Epithelial cell of proximal tubule (primary cell): Measurements from ENCODE around the gene ELAVL1. TPM values are rescaled to one million over a fixed set of nuclear protein-coding genes. Genes with fewer than 3 reads are reported as not detected.
A peak's percentile ranks its signal among the peaks of the same experiment; 100 is the strongest.

ENCODE experiments used
- DNase-seq: peaks from one replicate; pipeline ENCODE4 v3.0.0-alpha.2; 2011; ENCODE audit warnings: low read depth
- H3K4me3 ChIP-seq: 2 replicates; pipeline ENCODE4 v1.5.1; 2011; ENCODE audit warnings: low read depth, mild to moderate bottlenecking, low read length
- total RNA-seq: library from RNA; depleted of rRNA; stranded (reverse); fragments of >200 nt; gene quantifications from 2 replicates; pipeline ENCODE4 v1.2.3, GENCODE V29; 2015
- TF ChIP-seq, protein P1 (sequence below): conservative IDR thresholded peaks from 2 replicates; pipeline ENCODE4 v1.5.1; 2012; ENCODE audit warnings: low read depth, mild to moderate bottlenecking, low read length

ELAVL1 gene
- 28.6 and 69.6 TPM in 2 replicates for total RNA-seq

DNA sequence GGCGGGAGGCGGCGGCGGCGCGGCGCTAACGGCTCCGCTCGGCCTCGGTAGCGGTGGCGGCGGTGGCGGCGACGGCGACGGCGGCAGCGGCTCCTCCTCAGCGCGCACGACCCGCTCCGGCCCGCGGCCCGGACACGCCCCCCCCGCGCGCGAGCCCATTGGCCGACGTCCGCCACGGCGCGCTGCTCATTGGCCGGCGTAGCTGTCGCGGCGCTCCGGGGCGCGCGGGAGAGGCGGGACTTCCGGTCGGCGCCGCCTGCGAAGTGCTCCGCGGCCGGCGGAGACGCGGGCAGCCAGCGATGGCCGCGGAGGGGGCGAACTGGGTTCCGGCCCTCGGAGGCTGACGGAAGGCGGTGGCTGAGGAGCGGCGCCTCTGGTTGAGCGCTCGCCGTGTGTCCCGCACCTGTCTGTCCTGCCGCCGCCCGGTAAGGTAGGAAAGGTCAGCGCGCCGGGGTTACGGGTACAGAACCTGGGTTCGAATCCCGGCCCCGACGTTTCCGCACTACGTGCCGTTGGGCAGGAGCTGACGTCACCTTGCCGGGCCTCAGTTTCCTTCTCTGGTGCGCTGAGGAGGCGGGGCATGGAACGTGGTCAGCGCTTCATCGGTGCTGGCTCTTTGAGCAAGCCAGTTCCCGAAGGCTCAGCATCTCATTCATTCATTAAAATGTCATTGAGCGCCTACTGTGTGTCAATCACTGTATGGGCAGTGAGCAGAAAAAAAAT, at the start of gene ELAVL1:
TSS of gene ELAVL1 (minus strand) at position 108 of the 723 bp plus-strand sequence. CDS start 13,826 bp downstream, outside the sequence.
- TF ChIP-seq, protein P1, sequence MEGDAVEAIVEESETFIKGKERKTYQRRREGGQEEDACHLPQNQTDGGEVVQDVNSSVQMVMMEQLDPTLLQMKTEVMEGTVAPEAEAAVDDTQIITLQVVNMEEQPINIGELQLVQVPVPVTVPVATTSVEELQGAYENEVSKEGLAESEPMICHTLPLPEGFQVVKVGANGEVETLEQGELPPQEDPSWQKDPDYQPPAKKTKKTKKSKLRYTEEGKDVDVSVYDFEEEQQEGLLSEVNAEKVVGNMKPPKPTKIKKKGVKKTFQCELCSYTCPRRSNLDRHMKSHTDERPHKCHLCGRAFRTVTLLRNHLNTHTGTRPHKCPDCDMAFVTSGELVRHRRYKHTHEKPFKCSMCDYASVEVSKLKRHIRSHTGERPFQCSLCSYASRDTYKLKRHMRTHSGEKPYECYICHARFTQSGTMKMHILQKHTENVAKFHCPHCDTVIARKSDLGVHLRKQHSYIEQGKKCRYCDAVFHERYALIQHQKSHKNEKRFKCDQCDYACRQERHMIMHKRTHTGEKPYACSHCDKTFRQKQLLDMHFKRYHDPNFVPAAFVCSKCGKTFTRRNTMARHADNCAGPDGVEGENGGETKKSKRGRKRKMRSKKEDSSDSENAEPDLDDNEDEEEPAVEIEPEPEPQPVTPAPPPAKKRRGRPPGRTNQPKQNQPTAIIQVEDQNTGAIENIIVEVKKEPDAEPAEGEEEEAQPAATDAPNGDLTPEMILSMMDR = no peak
- DNase-seq = no peak
- H3K4me3 ChIP-seq = peak within 1 kb of the TSS; percentile 95

DNA sequence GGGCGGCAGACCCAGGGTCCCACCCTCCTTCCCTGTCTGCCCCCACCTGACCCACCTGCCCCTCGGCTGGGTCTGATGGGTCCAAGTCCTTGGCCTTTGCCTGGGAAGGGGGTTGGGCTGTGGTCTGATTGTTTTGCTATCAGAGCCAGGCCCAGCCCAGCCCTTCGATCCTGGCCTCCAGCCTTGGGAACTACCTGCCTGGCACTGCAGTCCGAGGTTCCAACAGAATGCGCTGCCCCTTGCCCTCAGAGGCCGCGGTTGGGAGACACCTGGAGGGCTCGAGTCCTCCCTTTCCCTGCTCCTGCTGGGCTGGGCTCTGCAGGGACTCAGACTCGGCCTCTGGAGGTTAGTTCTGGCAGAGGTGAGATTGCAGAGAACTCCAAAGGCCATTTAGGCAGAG, 48.7 kb upstream of the ELAVL1 start:
- H3K4me3 ChIP-seq = no peak overlapping the region
- no peak for DNase-seq
- TF ChIP-seq, protein P1 = no peak

DNA sequence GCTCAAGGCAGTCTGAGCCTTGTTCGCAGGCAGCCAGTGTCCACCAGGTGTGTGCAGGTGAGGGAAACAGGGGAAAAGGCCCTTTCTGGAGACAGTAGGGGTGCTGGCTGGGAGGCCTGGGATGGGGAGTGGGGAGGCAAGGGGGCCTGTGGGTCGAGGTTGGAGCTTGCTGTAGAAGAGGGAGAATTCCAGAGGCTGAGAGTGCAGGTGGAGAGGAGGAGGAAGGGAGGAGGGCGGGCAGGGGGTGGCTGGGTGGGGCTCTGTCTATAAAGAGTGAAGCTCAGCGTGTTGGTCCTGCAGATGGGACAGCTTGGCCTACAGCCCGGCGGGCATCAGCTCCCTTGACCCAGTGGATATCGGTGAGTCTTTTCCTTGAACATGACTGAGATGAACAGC, 47.0 kb upstream of the ELAVL1 start, which contains the start of gene CCL25:
TSS of gene CCL25 (plus strand) at position 297 of the 396 bp plus-strand sequence. CDS start 290 bp downstream, outside the sequence.
- no peak for DNase-seq
- TF ChIP-seq, protein P1 = no peak
- no peak within 1 kb of the TSS for H3K4me3 ChIP-seq

DNA sequence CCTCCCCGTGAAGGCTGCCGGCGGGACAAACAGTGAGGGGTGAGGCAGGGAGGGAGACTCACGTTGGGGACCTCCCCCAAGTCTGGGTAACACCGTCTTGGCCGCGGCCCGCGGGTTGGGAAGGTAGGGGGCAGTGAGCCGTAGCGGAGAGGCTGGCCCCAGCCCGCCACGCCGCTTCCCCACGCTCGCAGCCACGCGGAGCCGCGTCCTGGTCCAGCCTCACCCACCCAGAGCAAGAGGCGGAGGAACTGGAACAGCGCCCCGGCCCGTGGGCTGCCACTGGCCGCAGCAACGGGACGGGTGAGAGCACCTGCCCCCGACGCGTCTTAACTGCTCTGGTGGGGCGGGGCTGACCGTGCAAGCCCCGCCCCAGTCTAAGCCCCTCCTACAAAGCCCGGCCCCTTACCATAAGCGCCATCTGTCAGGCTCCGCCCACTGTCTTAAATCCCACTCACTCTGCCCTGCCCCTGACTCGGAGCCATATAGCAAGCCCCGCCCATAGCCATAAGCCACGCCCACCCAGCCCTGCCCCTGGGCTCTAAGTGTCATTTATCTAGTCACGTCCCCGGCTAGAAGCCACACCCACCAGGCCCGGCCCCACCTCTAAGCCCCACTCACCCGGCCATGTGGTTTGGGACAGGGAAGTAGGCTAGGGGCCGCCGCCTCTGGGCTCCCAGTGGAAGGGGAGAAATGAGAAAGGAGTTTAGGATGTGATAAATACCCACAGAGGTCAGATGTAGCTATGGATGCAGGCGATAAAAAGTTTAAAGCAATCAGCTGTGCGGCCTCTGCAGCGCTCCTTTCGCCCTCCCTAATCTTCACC, 45.0 kb upstream of the ELAVL1 start:
- TF ChIP-seq, protein P1 = no peak
- DNase-seq = no peak
- peak overlapping the region; percentile 33 for H3K4me3 ChIP-seq

DNA sequence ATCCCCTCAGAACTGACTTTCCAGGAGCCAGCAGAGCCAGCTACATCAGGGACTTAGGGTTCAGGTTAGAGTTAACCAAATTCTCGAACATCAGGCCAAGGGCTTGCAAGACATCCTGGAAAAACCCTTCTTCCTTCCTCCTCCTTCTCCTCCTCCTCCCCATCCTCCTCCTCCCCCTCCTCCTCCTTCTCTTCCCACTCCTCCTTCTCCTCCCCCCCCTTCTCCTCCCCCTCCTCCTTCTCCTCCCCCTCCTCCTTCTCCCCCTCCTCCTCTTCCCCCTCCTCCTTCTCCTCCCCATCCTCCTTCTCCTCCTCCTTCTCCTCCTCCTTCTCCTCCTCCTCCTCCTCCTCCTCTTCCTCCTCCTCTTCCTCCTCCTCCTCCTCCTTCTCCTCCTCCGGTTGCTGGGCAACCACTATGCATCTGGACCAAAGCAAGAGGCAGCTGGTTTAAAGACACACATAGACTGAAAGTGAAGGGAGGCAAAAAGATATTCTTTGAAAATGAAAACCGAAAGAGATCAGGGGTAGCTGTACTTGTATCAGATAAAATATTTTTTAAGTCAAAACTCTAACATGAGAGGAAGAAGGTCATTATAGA, 41.2 kb upstream of the ELAVL1 start:
- DNase-seq = no peak
- TF ChIP-seq, protein P1 = no peak
- no peak overlapping the region for H3K4me3 ChIP-seq

DNA sequence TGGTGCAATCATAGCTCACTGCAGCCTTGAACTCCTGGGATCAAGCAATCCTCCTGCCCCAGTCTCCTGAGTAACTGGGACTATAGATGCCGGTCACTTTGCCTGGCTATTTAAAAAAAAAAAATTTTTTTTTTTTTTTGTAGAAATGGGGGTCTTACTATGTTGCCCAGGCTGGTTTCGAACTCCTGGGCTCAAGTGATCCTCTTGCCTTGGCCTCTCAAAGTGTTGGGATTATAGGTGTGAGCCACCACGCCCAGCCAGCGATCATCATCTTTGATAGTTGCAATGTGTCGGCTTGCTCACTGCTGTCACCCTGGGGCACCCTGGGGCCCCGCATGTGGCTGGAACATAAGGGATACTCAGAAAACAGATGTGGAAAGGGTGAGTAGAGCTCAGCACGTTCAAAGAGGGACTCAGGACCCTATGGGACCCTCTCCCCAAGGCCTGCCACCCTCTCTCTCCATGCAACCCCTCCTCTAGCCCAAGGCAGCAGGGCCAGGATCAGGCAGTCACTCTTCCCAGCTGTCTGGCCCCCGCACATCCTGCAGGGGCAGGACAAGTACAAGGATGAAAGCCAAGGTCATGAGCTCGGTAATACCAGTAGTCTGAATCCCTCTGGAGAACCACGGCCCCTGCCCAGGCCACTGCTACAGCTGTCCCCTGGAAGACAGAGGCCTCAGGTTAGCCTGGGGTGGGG, 40.6 kb upstream of the ELAVL1 start:
- H3K4me3 ChIP-seq = no peak overlapping the region
- TF ChIP-seq, protein P1 = no peak
- DNase-seq = no peak
